ENCODE data around the gene MCM10.

- TF ChIP-seq EP300 (IDR thresholded peaks at IDR 0.05) (no peak), POLR2A (IDR thresholded peaks at IDR 0.05) (no peak)
Observed at GRCh38 chr10:13257621-13258140, 96.3 kb downstream of the MCM10 start.
